Airway epithelial cell (primary cell): ENCODE measurements around the gene LHX4. TPM values are rescaled to one million over a fixed set of nuclear protein-coding genes. Genes with fewer than 3 reads are reported as not detected.

Source experiments
- total RNA-seq: library from RNA; depleted of rRNA; stranded (reverse); fragments of >200 nt; gene quantifications from 2 replicates; pipeline ENCODE4 v1.2.3, GENCODE V29; 2015

The LHX4 gene
- not detected in 2 replicates for total RNA-seq

DNA sequence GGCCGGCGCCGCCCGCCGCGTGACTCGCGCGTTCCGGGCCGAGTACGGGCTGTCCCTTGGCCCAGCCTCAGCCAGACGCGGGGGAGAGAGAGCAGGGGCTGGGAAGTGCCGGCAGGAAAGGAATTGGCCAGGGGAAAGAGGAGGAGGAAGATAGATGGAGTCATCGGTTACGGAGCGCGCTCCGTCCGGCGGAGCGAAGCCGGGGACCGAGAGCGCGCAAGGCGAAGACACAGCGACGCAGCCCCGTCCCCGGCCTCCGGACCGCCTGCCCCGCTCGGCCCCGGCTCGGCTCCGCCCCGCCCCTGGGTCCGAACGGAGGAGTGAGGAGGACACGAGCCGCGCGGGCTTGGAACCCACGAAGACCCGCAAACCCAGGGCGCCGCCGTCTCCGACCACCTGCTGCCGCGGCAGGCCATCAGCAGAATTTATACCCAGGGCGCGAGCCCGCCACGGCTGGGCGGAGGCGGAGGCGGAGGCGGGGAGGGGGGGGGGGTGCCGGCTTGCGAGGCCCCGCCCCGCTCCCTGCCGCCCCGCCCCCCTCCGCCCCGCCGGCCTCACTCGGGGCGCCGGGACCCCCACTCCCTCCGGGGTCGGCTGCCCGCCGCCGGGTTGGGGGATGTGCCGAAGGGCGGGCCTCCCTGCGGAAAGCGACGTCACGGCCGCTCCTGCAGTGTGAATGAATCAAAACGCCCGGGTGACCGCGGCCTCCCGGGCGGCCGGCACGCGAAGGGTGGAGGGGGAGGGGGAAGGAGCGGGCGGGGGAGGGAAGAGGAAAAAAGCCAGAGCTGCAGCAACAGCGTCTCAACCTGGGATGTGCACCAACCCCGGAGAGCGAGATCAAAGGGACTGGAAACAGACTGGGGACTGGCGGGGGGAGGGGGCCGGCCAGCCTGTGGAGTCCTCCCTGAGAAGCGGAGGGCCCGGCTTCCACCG lies at the start of gene LHX4:
Gene LHX4, plus strand, starts transcription at position 782 of the 933 bp plus-strand sequence. CDS start 266 bp downstream, outside the sequence.

Other genes with a start within 250 kb of the LHX4 start
- gene QSOX1, start 75.4 kb upstream of the LHX4 start, total RNA-seq, result 192 and 221 TPM in 2 replicates